H9 (cell line): ENCODE results near the gene DENND5A. TPM values are rescaled to one million over a fixed set of nuclear protein-coding genes. Genes with fewer than 3 reads are reported as not detected.

Experiments
- DNase-seq: peaks from one replicate; pipeline ENCODE4 v3.0.0-alpha.2; 2017
- H2AFZ ChIP-seq: one replicate; pipeline ENCODE4 v1.6.1; 2013; ENCODE audit warnings: mild to moderate bottlenecking, low read length, control low read depth, moderate library complexity
- H2AK5ac ChIP-seq: 2 replicates; pipeline ENCODE4 v1.6.1; 2013; ENCODE audit warnings: low read length, control low read depth, mixed read lengths; ENCODE audit not compliant: insufficient read length
- H2BK120ac ChIP-seq: one replicate; pipeline ENCODE4 v1.6.1; 2013; ENCODE audit warnings: low read depth, mild to moderate bottlenecking, low read length, control low read depth, inconsistent platforms; ENCODE audit not compliant: poor library complexity, severe bottlenecking
- H2BK12ac ChIP-seq: 2 replicates; pipeline ENCODE4 v1.6.1; 2013; ENCODE audit warnings: low read length, control low read depth, mixed read lengths, low read depth; ENCODE audit not compliant: insufficient read length
- H2BK15ac ChIP-seq: 2 replicates; pipeline ENCODE4 v1.6.1; 2013; ENCODE audit warnings: low read depth, low read length, control low read depth
- H2BK20ac ChIP-seq: one replicate; pipeline ENCODE4 v1.6.1; 2013; ENCODE audit warnings: low read depth, mild to moderate bottlenecking, low read length, control low read depth, inconsistent platforms; ENCODE audit not compliant: poor library complexity, severe bottlenecking
- H2BK5ac ChIP-seq: 2 replicates; pipeline ENCODE4 v1.6.1; 2013; ENCODE audit warnings: low read length, control low read depth, mixed read lengths; ENCODE audit not compliant: insufficient read length
- H3K14ac ChIP-seq: 2 replicates; pipeline ENCODE4 v1.6.1; 2013; ENCODE audit warnings: low read length, control low read depth; ENCODE audit not compliant: insufficient read depth
- H3K18ac ChIP-seq: 2 replicates; pipeline ENCODE4 v1.6.1; 2013; ENCODE audit warnings: low read depth, mild to moderate bottlenecking, mixed read lengths, low read length, control low read depth; ENCODE audit not compliant: insufficient read length
- H3K23ac ChIP-seq: 2 replicates; pipeline ENCODE4 v1.6.1; 2013; ENCODE audit warnings: low read length, control low read depth, mixed read lengths, low read depth; ENCODE audit not compliant: insufficient read length
- H3K23me2 ChIP-seq: 2 replicates; pipeline ENCODE4 v1.6.1; 2013; ENCODE audit warnings: low read depth, mild to moderate bottlenecking, mixed read lengths, low read length, control low read depth; ENCODE audit not compliant: insufficient read length, poor library complexity, severe bottlenecking
- H3K27ac ChIP-seq: 2 replicates; pipeline ENCODE4 v1.5.1; 2013; ENCODE audit warnings: low read length, control low read depth, mixed read lengths, low read depth; ENCODE audit not compliant: insufficient read length
- H3K27me3 ChIP-seq: 2 replicates; pipeline ENCODE4 v1.6.1; 2013; ENCODE audit warnings: low read length, control low read depth, inconsistent platforms; ENCODE audit not compliant: insufficient read depth
- H3K4ac ChIP-seq: 2 replicates; pipeline ENCODE4 v1.6.1; 2013; ENCODE audit warnings: low read depth, mild to moderate bottlenecking, control low read depth, inconsistent platforms, low read length, moderate library complexity
- H3K4me1 ChIP-seq: 2 replicates; pipeline ENCODE4 v1.6.1; 2013; ENCODE audit warnings: low read length, control low read depth, inconsistent platforms; ENCODE audit not compliant: insufficient read depth
- H3K4me2 ChIP-seq: 2 replicates; pipeline ENCODE4 v1.6.1; 2013; ENCODE audit warnings: low read length, control low read depth, mixed read lengths; ENCODE audit not compliant: insufficient read length, insufficient read depth
- H3K56ac ChIP-seq: 2 replicates; pipeline ENCODE4 v1.6.1; 2013; ENCODE audit warnings: low read depth, mild to moderate bottlenecking, mixed read lengths, low read length, control low read depth; ENCODE audit not compliant: insufficient read length
- H3K79me1 ChIP-seq: 2 replicates; pipeline ENCODE4 v1.6.1; 2013; ENCODE audit warnings: low read depth, mild to moderate bottlenecking, moderate library complexity, low read length, control low read depth, inconsistent platforms; ENCODE audit not compliant: insufficient read depth, poor library complexity, severe bottlenecking
- H3K79me2 ChIP-seq: 2 replicates; pipeline ENCODE4 v1.6.1; 2013; ENCODE audit warnings: low read length, control low read depth, inconsistent platforms; ENCODE audit not compliant: insufficient read depth
- H3K9ac ChIP-seq: 2 replicates; pipeline ENCODE4 v1.6.1; 2013; ENCODE audit warnings: low read length, control low read depth, mixed read lengths; ENCODE audit not compliant: insufficient read length; ENCODE audit errors: extremely low read depth
- H3K9me3 ChIP-seq: one replicate; pipeline ENCODE4 v1.6.1; 2013; ENCODE audit warnings: low read depth, low read length, inconsistent platforms; ENCODE audit not compliant: control insufficient read depth
- H3T11ph ChIP-seq: one replicate; pipeline ENCODE4 v1.6.1; 2013; ENCODE audit warnings: mild to moderate bottlenecking, low read length, control low read depth, inconsistent platforms
- H4K20me1 ChIP-seq: one replicate; pipeline ENCODE4 v1.6.1; 2013; ENCODE audit not compliant: control insufficient read depth, insufficient read length, insufficient read depth
- H4K5ac ChIP-seq: 2 replicates; pipeline ENCODE4 v1.6.1; 2013; ENCODE audit warnings: low read depth, mild to moderate bottlenecking, mixed read lengths, low read length, control low read depth; ENCODE audit not compliant: insufficient read length
- H4K8ac ChIP-seq: replicated peaks from 2 replicates; pipeline ENCODE4 v1.6.1; 2013; ENCODE audit warnings: low read length, control low read depth, mixed read lengths, low read depth; ENCODE audit not compliant: insufficient read length
- H4K91ac ChIP-seq: 2 replicates; pipeline ENCODE4 v1.6.1; 2013; ENCODE audit warnings: low read depth, mild to moderate bottlenecking, moderate library complexity, mixed read lengths, low read length, control low read depth; ENCODE audit not compliant: insufficient read length
- H3K27ac Mint-ChIP-seq, 3 experiments: 2 replicates in 2 of 3; 3 replicates in 1 of 3; pipeline ENCODE4 v1.8.0; 2020 to 2021; ENCODE audit warnings: mixed read lengths in 3 of 3, mild to moderate bottlenecking in 1 of 3, moderate library complexity in 1 of 3
- H3K27me3 Mint-ChIP-seq: 2 replicates; pipeline ENCODE4 v1.8.0; 2021; ENCODE audit warnings: low read depth, mild to moderate bottlenecking, moderate library complexity, mixed read lengths
- H3K36me3 Mint-ChIP-seq, 3 experiments: 2 replicates in 2 of 3; 3 replicates in 1 of 3; pipeline ENCODE4 v1.8.0; 2020 to 2021; ENCODE audit warnings: low read depth in 3 of 3, mixed read lengths in 3 of 3; ENCODE audit not compliant: insufficient read depth in 1 of 3
- H3K4me1 Mint-ChIP-seq, 2 experiments: 2 replicates each; pipeline ENCODE4 v1.8.0; 2020; ENCODE audit warnings: mixed read lengths in 2 of 2
- H3K4me3 Mint-ChIP-seq, 2 experiments: 2 replicates in 1 of 2; 3 replicates in 1 of 2; pipeline ENCODE4 v1.8.0; 2020 to 2021; ENCODE audit warnings: mild to moderate bottlenecking in 2 of 2, mixed read lengths in 2 of 2, moderate library complexity in 1 of 2
- H3K9me3 Mint-ChIP-seq, 2 experiments: 2 replicates in 1 of 2; 3 replicates in 1 of 2; pipeline ENCODE4 v1.8.0; 2020; ENCODE audit warnings: mild to moderate bottlenecking in 2 of 2, mixed read lengths in 2 of 2, moderate library complexity in 1 of 2
- CTCF ChIP-seq: fragments of 200-600 bp; sonication (generic); conservative IDR thresholded peaks from 3 replicates; pipeline ENCODE4 v1.8.0; 2021; ENCODE audit warnings: antibody characterized with exemption, mild to moderate bottlenecking
- WGBS: extraction: QIAGEN DNeasy Blood & Tissue Kit; methylation state at CpG from one replicate; pipeline ENCODE4 v1.1.7; 2013; ENCODE audit warnings: missing lambda C conversion rate, low lambda C conversion rate, mixed read lengths; ENCODE audit not compliant: insufficient read length; ENCODE audit errors: extremely low coverage; 5-methylcytosine and 5-hydroxymethylcytosine counted together
- total RNA-seq: library from RNA; stranded (reverse); gene quantifications from 2 replicates; pipeline ENCODE4 v1.2.1, GENCODE V29; 2021

Gene DENND5A
- total RNA-seq, 1 experiment from 2014 or later = 59.6 TPM

GRCh38 chr11:9141186-9141585 is 124.0 kb downstream of the DENND5A start:
- no peak overlapping the region for H2BK12ac ChIP-seq
- no peak overlapping the region for H2AK5ac ChIP-seq
- Mint-ChIP-seq H3K27ac (no peak overlapping the region; a peak in 1 of 7 replicates), H3K4me3 (no peak overlapping the region), H3K36me3 (peaks cover 19 to 69% (median 65%) of the 10 kb centered on the region in 3 experiments; a peak in 6 of 7 replicates), H3K9me3 (no peaks in the 10 kb centered on the region), H3K4me1 (peaks cover 18 to 19% of the 10 kb centered on the region in 2 experiments), H3K27me3 (no peaks in the 10 kb centered on the region)
- WGBS = no CpG with 5 or more reads among the region's 7 CpGs
- no peak overlapping the region for H2BK15ac ChIP-seq
- no peaks in the 10 kb centered on the region for H3K79me2 ChIP-seq
- no peaks in the 10 kb centered on the region for H3K27me3 ChIP-seq
- H3T11ph ChIP-seq = no peak overlapping the region
- no peaks in the 10 kb centered on the region for H3K79me1 ChIP-seq
- no peak overlapping the region for H4K91ac ChIP-seq
- no peak for DNase-seq
- no peak overlapping the region for H3K56ac ChIP-seq
- no peak overlapping the region for H2BK120ac ChIP-seq
- H2BK5ac ChIP-seq = no peak overlapping the region
- no peak overlapping the region for H2AFZ ChIP-seq
- no peak overlapping the region for H4K8ac ChIP-seq
- H2BK20ac ChIP-seq = no peak overlapping the region
- H3K4me2 ChIP-seq = no peak overlapping the region
- H3K14ac ChIP-seq = no peak overlapping the region
- H4K5ac ChIP-seq = no peak overlapping the region
- no peak for TF ChIP-seq CTCF
- H4K20me1 ChIP-seq = no peaks in the 10 kb centered on the region
- H3K23ac ChIP-seq = no peak overlapping the region
- no peaks in the 10 kb centered on the region for H3K9me3 ChIP-seq
- H3K27ac ChIP-seq = no peak overlapping the region
- no peak overlapping the region for H3K9ac ChIP-seq
- H3K18ac ChIP-seq = no peak overlapping the region
- no peaks in the 10 kb centered on the region for H3K23me2 ChIP-seq
- H3K4me1 ChIP-seq = no peaks in the 10 kb centered on the region; the same call in 1 of the 2 replicates
- H3K4ac ChIP-seq = no peak overlapping the region
